HEK293T (cell line): ENCODE results near the gene CYP2J2.

ENCODE experiments used
- SP1 ChIP-seq: fragments of 450-650 bp; IDR thresholded peaks from 2 replicates; pipeline ENCODE4 v1.6.1; 2017
- ZNF384 ChIP-seq: fragments of 450-650 bp; IDR thresholded peaks from 2 replicates; pipeline ENCODE4 v1.6.1; 2016

GRCh38 chr1:59908084-59908483 is 18.5 kb downstream of the CYP2J2 start:
- TF ChIP-seq ZNF384: no peak
- TF ChIP-seq SP1: no peak
